Endothelial cell of umbilical vein (primary cell): ENCODE results near the gene ZSCAN4. TPM values are rescaled to one million over a fixed set of nuclear protein-coding genes. Genes with fewer than 3 reads are reported as not detected.

Experiments
- BruUV-seq: library from RNA; stranded (reverse); fragments of 400-500 nt; replicated peaks from 2 replicates; lab custom pipeline; 2021; lab: Mats Ljungman, UMichigan
- CTCF ChIA-PET: fragments of 300-600, 350-600 bp; sonication (Branson Sonifier 250); formaldehyde crosslinking; loops from one replicate; lab custom pipeline; 2021; ENCODE audit warnings: antibody characterized with exemption, inconsistent platforms; lab: Charles Lee
- POLR2A ChIA-PET: fragments of 300-600, 350-600 bp; sonication (Branson Sonifier 250); formaldehyde crosslinking; loops from one replicate; lab custom pipeline; 2021; ENCODE audit warnings: antibody characterized with exemption, inconsistent platforms; lab: Charles Lee
- DNase-seq: peaks from one replicate; pipeline ENCODE4 v3.0.0-alpha.2; 2011; ENCODE audit warnings: low read depth, low spot score
- FAIRE-seq: peaks from 2 replicates; lab custom pipeline; 2011; peaks lifted over from hg19 to GRCh38; lab: Jason Lieb, UNC
- H2AFZ ChIP-seq: 2 replicates; pipeline ENCODE4 v1.6.0; 2012; ENCODE audit warnings: low read depth, low read length, control low read depth, inconsistent platforms
- H3K27ac ChIP-seq: 2 replicates; pipeline ENCODE4 v1.5.1; 2011; ENCODE audit warnings: low read depth, mild to moderate bottlenecking, control low read depth, low read length, moderate library complexity; ENCODE audit not compliant: insufficient read depth
- H3K27me3 ChIP-seq, 2 experiments: 2 replicates each; pipeline versions ENCODE4 v1.6.0 to v1.6.1; 2011; ENCODE audit warnings: low read length in 2 of 2, mixed read lengths in 1 of 2; ENCODE audit not compliant: control insufficient read depth in 2 of 2, insufficient read depth in 2 of 2
- H3K36me3 ChIP-seq, 2 experiments: 2 replicates in 1 of 2; 3 replicates in 1 of 2; pipeline ENCODE4 v1.5.1; 2011; ENCODE audit warnings: low read length in 2 of 2, mild to moderate bottlenecking in 1 of 2, moderate library complexity in 1 of 2; ENCODE audit not compliant: control insufficient read depth in 2 of 2, insufficient read depth in 2 of 2; ENCODE audit errors: extremely low read depth in 1 of 2
- H3K4me1 ChIP-seq: 3 replicates; pipeline ENCODE4 v1.5.1; 2011; ENCODE audit warnings: mild to moderate bottlenecking, low read length; ENCODE audit not compliant: control insufficient read depth, insufficient read depth; ENCODE audit errors: extremely low read depth
- H3K4me2 ChIP-seq: 2 replicates; pipeline ENCODE4 v1.6.1; 2011; ENCODE audit warnings: low read length, control low read depth, mixed read lengths; ENCODE audit not compliant: insufficient read depth
- H3K4me3 ChIP-seq, 3 experiments: fragments of 200-600 bp in 1 of 3; sonication (generic), shearing (Covaris generic) in 1 of 3; replicated peaks in 1 of 3; 2 replicates each; pipeline ENCODE4 v1.5.1; 2011 to 2016; ENCODE audit warnings: control low read depth in 3 of 3, low read length in 3 of 3, mild to moderate bottlenecking in 2 of 3, inconsistent platforms in 1 of 3, low read depth in 1 of 3, moderate library complexity in 1 of 3; ENCODE audit not compliant: insufficient read depth in 1 of 3
- H3K79me2 ChIP-seq: 2 replicates; pipeline ENCODE4 v1.6.0; 2012; ENCODE audit warnings: low read length, inconsistent platforms; ENCODE audit not compliant: control insufficient read depth, insufficient read depth
- H3K9ac ChIP-seq: replicated peaks from 2 replicates; pipeline ENCODE3; 2011; ENCODE audit warnings: low read length, control low read depth; ENCODE audit not compliant: insufficient read depth; ENCODE audit errors: extremely low read depth
- H3K9me1 ChIP-seq: replicated peaks from 3 replicates; pipeline ENCODE4 v1.6.0; 2011; ENCODE audit warnings: mild to moderate bottlenecking, low read length; ENCODE audit not compliant: control insufficient read depth, insufficient read depth; ENCODE audit errors: extremely low read depth
- H3K9me3 ChIP-seq: replicated peaks from 2 replicates; pipeline ENCODE4 v1.5.1; 2012; ENCODE audit warnings: low read length, inconsistent platforms; ENCODE audit not compliant: control insufficient read depth, insufficient read depth
- H4K20me1 ChIP-seq: replicated peaks from 2 replicates; pipeline ENCODE3; 2011; ENCODE audit warnings: mild to moderate bottlenecking, low read length; ENCODE audit not compliant: control insufficient read depth, insufficient read depth; ENCODE audit errors: extremely low read depth
- EZH2 ChIP-seq: IDR thresholded peaks from 2 replicates; pipeline ENCODE4 v1.6.1; 2012; ENCODE audit warnings: borderline replicate concordance, low read depth, mild to moderate bottlenecking, moderate library complexity, low read length, inconsistent platforms; ENCODE audit not compliant: severe bottlenecking
- FOS ChIP-seq: IDR thresholded peaks from 2 replicates; pipeline ENCODE4 v1.6.1; 2011; ENCODE audit warnings: mild to moderate bottlenecking, low read length, moderate library complexity, borderline replicate concordance; ENCODE audit not compliant: insufficient read depth
- GATA2 ChIP-seq: IDR thresholded peaks from 2 replicates; pipeline ENCODE4 v1.7.0; 2011; ENCODE audit warnings: low read depth, mild to moderate bottlenecking, moderate library complexity, mixed read lengths, low read length; ENCODE audit not compliant: insufficient read length, insufficient read depth
- JUN ChIP-seq: IDR thresholded peaks from 2 replicates; pipeline ENCODE4 v1.6.1; 2011; ENCODE audit warnings: borderline replicate concordance, low read depth; ENCODE audit not compliant: insufficient read length, insufficient read depth
- MYC ChIP-seq: IDR thresholded peaks from one replicate; pipeline ENCODE4 v1.6.1; 2011; ENCODE audit warnings: mild to moderate bottlenecking, low read depth, low read length
- POLR2A ChIP-seq: IDR thresholded peaks from 2 replicates; pipeline ENCODE4 v1.6.1; 2012; ENCODE audit warnings: low read depth, mild to moderate bottlenecking, control low read depth, low read length
- POLR2AphosphoS5 ChIP-seq: IDR thresholded peaks from 2 replicates; pipeline ENCODE4 v1.6.1; 2012; ENCODE audit warnings: low read depth, mild to moderate bottlenecking, control low read depth, low read length, moderate library complexity; ENCODE audit not compliant: insufficient read depth
- dilution Hi-C: fragments of 300-500 bp; cut with MboI; formaldehyde crosslinking; loops from one replicate; pipeline ENCODE4 v1.15.0; 2019; ENCODE audit warnings: low sequenced_read_pairs; ENCODE audit not compliant: extremely low pct_ligation_motif_present
- intact Hi-C: fragments of 100-400 bp; cut with micrococcal nuclease; formaldehyde crosslinking; loops from one replicate; pipeline ENCODE4 v1.10.0; 2022
- polyA plus RNA-seq, 4 experiments: library from polyadenylated mRNA; depleted of rRNA in 3 of 4; stranded (reverse) in 3 of 4; unstranded in 1 of 4; fragments of >200 nt; gene quantifications; 2 replicates each; pipeline versions ENCODE4 v1.2.1 to v1.2.3, GENCODE V29; 2011 to 2012; ENCODE audit warnings: missing spikeins in 1 of 4
- total RNA-seq: library from RNA; stranded (reverse); gene quantifications from 2 replicates; pipeline ENCODE4 v1.2.3, GENCODE V29; 2021
- TF ChIP-seq, protein P1 (sequence below): IDR thresholded peaks from 2 replicates; pipeline ENCODE4 v1.6.1; 2011; ENCODE audit not compliant: insufficient read depth, insufficient read length
- TF ChIP-seq, protein P2 (sequence below), 2 donors: IDR thresholded peaks; 1 replicate in 1 of 2; 2 replicates in 1 of 2; pipeline ENCODE4 v1.5.1; 2011; ENCODE audit warnings: low read length in 2 of 2, mild to moderate bottlenecking in 2 of 2, moderate library complexity in 2 of 2, control low read depth in 1 of 2, inconsistent platforms in 1 of 2, low read depth in 1 of 2; ENCODE audit not compliant: insufficient read depth in 1 of 2; ENCODE audit errors: extremely low read depth in 1 of 2

Gene ZSCAN4
- total and polyA plus RNA-seq, 2 donors (not counting 3 experiments of a cell fraction or from before 2014, with no cell fraction given): not detected

DNA sequence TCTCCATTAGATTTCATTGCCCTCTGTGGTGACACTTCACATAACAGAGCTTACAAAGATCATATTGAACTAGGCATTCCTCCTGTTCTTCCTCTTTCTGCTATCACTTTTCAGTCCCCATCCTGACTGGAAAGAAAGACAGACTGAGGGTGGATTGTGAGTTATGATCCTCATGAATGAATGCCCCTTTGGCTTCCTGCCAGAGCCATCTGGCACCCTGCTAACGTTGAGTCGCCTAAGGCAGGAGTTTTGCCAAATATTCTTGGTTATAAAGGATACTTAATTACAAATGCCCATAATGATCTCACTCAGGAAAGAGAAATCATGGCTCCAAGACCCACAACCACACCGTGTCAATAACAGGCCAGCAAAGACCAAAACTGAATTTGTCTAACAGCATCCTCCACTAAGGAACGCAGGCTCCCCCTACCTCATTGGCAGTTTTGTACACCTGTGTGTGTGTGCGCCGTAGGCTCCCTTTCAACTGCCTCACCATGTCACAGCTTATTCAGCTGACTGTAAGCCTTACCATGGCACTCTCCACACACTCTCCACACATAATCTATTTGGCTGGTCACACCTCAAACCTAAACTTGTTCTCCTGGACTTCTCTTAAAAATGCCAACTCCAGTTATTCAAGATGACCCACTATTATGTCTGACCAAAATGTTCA is 20.3 kb upstream of the ZSCAN4 start:
- CTCF ChIA-PET: no interaction called here

More for the DNA sequence above, 20.3 kb upstream of the ZSCAN4 start:
- Histone ChIP-seq H3K9me3 (no peaks in the 10 kb centered on the region), H3K27ac (no peak overlapping the region), H3K9me1 (no peaks in the 10 kb centered on the region), H3K27me3 (no peaks in the 10 kb centered on the region), H3K36me3 (no peaks in the 10 kb centered on the region), H3K4me2 (no peak overlapping the region), H3K4me1 (no peaks in the 10 kb centered on the region), H4K20me1 (no peaks in the 10 kb centered on the region), H3K9ac (no peak overlapping the region), H3K4me3 (no peak overlapping the region), H2AFZ (no peak overlapping the region), H3K79me2 (no peaks in the 10 kb centered on the region)
- intact Hi-C loops: no loop called here
- FAIRE-seq (no peak), DNase-seq (no peak)
- dilution Hi-C loops: no loop called here
- TF ChIP-seq POLR2A (no peak), FOS (no peak), MYC (no peak), GATA2 (no peak), EZH2 (no peak), POLR2AphosphoS5 (no peak), JUN (no peak)
- TF ChIP-seq, protein P1, sequence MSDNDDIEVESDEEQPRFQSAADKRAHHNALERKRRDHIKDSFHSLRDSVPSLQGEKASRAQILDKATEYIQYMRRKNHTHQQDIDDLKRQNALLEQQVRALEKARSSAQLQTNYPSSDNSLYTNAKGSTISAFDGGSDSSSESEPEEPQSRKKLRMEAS: no peak
- TF ChIP-seq, protein P2, sequence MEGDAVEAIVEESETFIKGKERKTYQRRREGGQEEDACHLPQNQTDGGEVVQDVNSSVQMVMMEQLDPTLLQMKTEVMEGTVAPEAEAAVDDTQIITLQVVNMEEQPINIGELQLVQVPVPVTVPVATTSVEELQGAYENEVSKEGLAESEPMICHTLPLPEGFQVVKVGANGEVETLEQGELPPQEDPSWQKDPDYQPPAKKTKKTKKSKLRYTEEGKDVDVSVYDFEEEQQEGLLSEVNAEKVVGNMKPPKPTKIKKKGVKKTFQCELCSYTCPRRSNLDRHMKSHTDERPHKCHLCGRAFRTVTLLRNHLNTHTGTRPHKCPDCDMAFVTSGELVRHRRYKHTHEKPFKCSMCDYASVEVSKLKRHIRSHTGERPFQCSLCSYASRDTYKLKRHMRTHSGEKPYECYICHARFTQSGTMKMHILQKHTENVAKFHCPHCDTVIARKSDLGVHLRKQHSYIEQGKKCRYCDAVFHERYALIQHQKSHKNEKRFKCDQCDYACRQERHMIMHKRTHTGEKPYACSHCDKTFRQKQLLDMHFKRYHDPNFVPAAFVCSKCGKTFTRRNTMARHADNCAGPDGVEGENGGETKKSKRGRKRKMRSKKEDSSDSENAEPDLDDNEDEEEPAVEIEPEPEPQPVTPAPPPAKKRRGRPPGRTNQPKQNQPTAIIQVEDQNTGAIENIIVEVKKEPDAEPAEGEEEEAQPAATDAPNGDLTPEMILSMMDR (IDR thresholded peaks at IDR 0.05; ENCODE audit: extremely low read depth in 1 of 2, insufficient read depth in 1 of 2, low read depth in 1 of 2, low read length in 2 of 2): no peak
- BruUV-seq: no TSS peak
- POLR2A ChIA-PET: no interaction called here
